Glutamatergic neuron (in vitro differentiated cells): ENCODE data around the gene TTC38. TPM values are rescaled to one million over a fixed set of nuclear protein-coding genes. Genes with fewer than 3 reads are reported as not detected.

Source experiments
- DNase-seq: peaks from one replicate; pipeline ENCODE4 v3.0.0; 2022
- H3K27ac Mint-ChIP-seq: one replicate; pipeline ENCODE4 v1.8.0; 2020; ENCODE audit warnings: mild to moderate bottlenecking, mixed read lengths, inconsistent platforms; ENCODE audit not compliant: unreplicated experiment
- H3K27me3 Mint-ChIP-seq: one replicate; pipeline ENCODE4 v1.8.0; 2020; ENCODE audit warnings: mild to moderate bottlenecking, moderate library complexity, mixed read lengths, inconsistent platforms; ENCODE audit not compliant: unreplicated experiment
- H3K36me3 Mint-ChIP-seq: one replicate; pipeline ENCODE4 v1.8.0; 2020; ENCODE audit warnings: mild to moderate bottlenecking, mixed read lengths, inconsistent platforms; ENCODE audit not compliant: unreplicated experiment
- H3K4me1 Mint-ChIP-seq: one replicate; pipeline ENCODE4 v1.8.0; 2020; ENCODE audit warnings: mild to moderate bottlenecking, low read depth, mixed read lengths, inconsistent platforms; ENCODE audit not compliant: unreplicated experiment
- H3K4me3 Mint-ChIP-seq: one replicate; pipeline ENCODE4 v1.8.0; 2020; ENCODE audit warnings: mild to moderate bottlenecking, mixed read lengths, inconsistent platforms; ENCODE audit not compliant: unreplicated experiment
- H3K9me3 Mint-ChIP-seq: one replicate; pipeline ENCODE4 v1.8.0; 2020; ENCODE audit warnings: mild to moderate bottlenecking, moderate library complexity, mixed read lengths, inconsistent platforms; ENCODE audit not compliant: unreplicated experiment
- CTCF ChIP-seq: fragments of 200-600 bp; sonication (generic); IDR thresholded peaks from one replicate; pipeline ENCODE4 v1.5.0; 2021; ENCODE audit not compliant: partially characterized antibody, unreplicated experiment
- total RNA-seq: library from RNA; stranded (reverse); fragmentation: NEBNext Ultra II Directional; extraction: Animal tissue kit (Norgen Biotek cat#: 25700); gene quantifications from one replicate; pipeline ENCODE4 v1.2.1, GENCODE V29; 2021; ENCODE audit not compliant: unreplicated experiment

Gene TTC38
- total RNA-seq, 1 donor from 2014 or later, result 12.5 TPM

- no peak overlapping the region for H3K4me3 Mint-ChIP-seq
- peaks cover 2% of the 10 kb centered on the region for H3K4me1 Mint-ChIP-seq
- no peak for DNase-seq
- H3K36me3 Mint-ChIP-seq, result peaks cover 4% of the 10 kb centered on the region
- H3K27ac Mint-ChIP-seq, result no peak overlapping the region
- peaks cover 4% of the 10 kb centered on the region for H3K9me3 Mint-ChIP-seq
- no peak for TF ChIP-seq CTCF
- no peaks in the 10 kb centered on the region for H3K27me3 Mint-ChIP-seq
Observed at GRCh38 chr22:46240073-46240472, 27.7 kb upstream of the TTC38 start.

- no peak overlapping the region for H3K4me3 Mint-ChIP-seq
- H3K9me3 Mint-ChIP-seq, result peaks cover 4% of the 10 kb centered on the region
- peaks cover 4% of the 10 kb centered on the region for H3K36me3 Mint-ChIP-seq
- H3K27me3 Mint-ChIP-seq, result no peaks in the 10 kb centered on the region
- no peaks in the 10 kb centered on the region for H3K4me1 Mint-ChIP-seq
- H3K27ac Mint-ChIP-seq, result no peak overlapping the region
- no peak for TF ChIP-seq CTCF
- DNase-seq, result no peak
Observed at GRCh38 chr22:46240506-46240905, 27.3 kb upstream of the TTC38 start.

GRCh38 chr22:46240907-46241306 is 26.9 kb upstream of the TTC38 start:
- Mint-ChIP-seq H3K4me3 (no peak overlapping the region), H3K27me3 (no peaks in the 10 kb centered on the region), H3K9me3 (peaks cover 4% of the 10 kb centered on the region), H3K27ac (no peak overlapping the region), H3K36me3 (peaks cover 4% of the 10 kb centered on the region), H3K4me1 (no peaks in the 10 kb centered on the region)
- DNase-seq, result no peak
- TF ChIP-seq CTCF, result no peak

GRCh38 chr22:46241396-46242007 is 26.3 kb upstream of the TTC38 start:
- Mint-ChIP-seq H3K4me1 (no peaks in the 10 kb centered on the region), H3K9me3 (peaks cover 4% of the 10 kb centered on the region), H3K4me3 (no peak overlapping the region), H3K27me3 (no peaks in the 10 kb centered on the region), H3K36me3 (peaks cover 2% of the 10 kb centered on the region), H3K27ac (no peak overlapping the region)
- TF ChIP-seq CTCF, result no peak
- DNase-seq, result no peak

GRCh38 chr22:46242076-46242475 is 25.7 kb upstream of the TTC38 start:
- Mint-ChIP-seq H3K36me3 (no peaks in the 10 kb centered on the region), H3K27me3 (no peaks in the 10 kb centered on the region), H3K4me1 (no peaks in the 10 kb centered on the region), H3K9me3 (peaks cover 3% of the 10 kb centered on the region), H3K27ac (no peak overlapping the region), H3K4me3 (no peak overlapping the region)
- no peak for TF ChIP-seq CTCF
- DNase-seq, result no peak
